HG03060 (cell line): ENCODE measurements around the gene CASP9.
"Not testable (repeated sequence)": the region's sequence is repeated elsewhere in the genome, so short reads cannot be mapped to it uniquely, and the experiment has no call there.

Source experiments
- ATAC-seq: cut with Tn5 transposase; IDR thresholded peaks from one replicate; pipeline ENCODE4 v1.9.1; 2021; ENCODE audit warnings: low read depth, moderate number of reproducible peaks; ENCODE audit not compliant: unreplicated experiment

CASP9 gene

GRCh38 chr1:15472587-15472986 is 51.4 kb downstream of the CASP9 start:
- ATAC-seq: no peak

GRCh38 chr1:15471723-15472122 is 52.3 kb downstream of the CASP9 start:
- ATAC-seq: not testable (repeated sequence)

GRCh38 chr1:15471067-15471466 is 52.9 kb downstream of the CASP9 start:
- ATAC-seq: not testable (repeated sequence)

GRCh38 chr1:15469821-15470448 is 54.1 kb downstream of the CASP9 start:
- not testable (repeated sequence) for ATAC-seq

- no peak for ATAC-seq
Observed at GRCh38 chr1:15469361-15469760, 54.7 kb downstream of the CASP9 start.

- ATAC-seq: no peak
Observed at GRCh38 chr1:15468145-15468544, 55.9 kb downstream of the CASP9 start.

GRCh38 chr1:15466955-15467625 is 56.9 kb downstream of the CASP9 start:
- not testable (repeated sequence) for ATAC-seq

- ATAC-seq: no peak
Observed at GRCh38 chr1:15465674-15466073, 58.3 kb downstream of the CASP9 start.

GRCh38 chr1:15463926-15464322 is 60.1 kb downstream of the CASP9 start:
- ATAC-seq: not testable (repeated sequence)

GRCh38 chr1:15463064-15463800 is 60.8 kb downstream of the CASP9 start:
- not testable (repeated sequence) for ATAC-seq

- no peak for ATAC-seq
Observed at GRCh38 chr1:15460708-15461095, 63.3 kb downstream of the CASP9 start.

GRCh38 chr1:15459771-15460707 is 64.0 kb downstream of the CASP9 start:
- ATAC-seq: no peak

GRCh38 chr1:15458388-15458787 is 65.6 kb downstream of the CASP9 start:
- ATAC-seq: not testable (repeated sequence)

GRCh38 chr1:15457585-15457984 is 66.4 kb downstream of the CASP9 start:
- ATAC-seq: no peak

GRCh38 chr1:15456313-15456954 is 67.6 kb downstream of the CASP9 start, which contains the start of gene CELA2A:
Gene CELA2A (plus strand): TSS chr1:15456732. CDS start chr1:15456754, 22 bp downstream.
- no peak for ATAC-seq

GRCh38 chr1:15455522-15455921 is 68.5 kb downstream of the CASP9 start:
- no peak for ATAC-seq

- no peak for ATAC-seq
Observed at GRCh38 chr1:15454256-15454655, 69.8 kb downstream of the CASP9 start.

GRCh38 chr1:15453734-15454133 is 70.3 kb downstream of the CASP9 start:
- ATAC-seq: no peak

GRCh38 chr1:15452866-15453571 is 71.0 kb downstream of the CASP9 start:
- no peak for ATAC-seq
